Activated T-cell treated with anti-CD3 and anti-CD28 coated beads, Interleukin-2, amount 50 U/mL, for 4 hours (primary cell): Measurements from ENCODE around the gene COL9A3. TPM values are rescaled to one million over a fixed set of nuclear protein-coding genes. Genes with fewer than 3 reads are reported as not detected.
A peak's percentile ranks its signal among the peaks of the same experiment; 100 is the strongest.

ENCODE experiments used
- ATAC-seq, 2 donors: fragments of 200-7000 bp; cut with Tn5 transposase; one replicate each; pipeline ENCODE4 v1.10.0; 2021
- DNase-seq: peaks from one replicate; pipeline ENCODE4 v3.0.0-alpha.2; 2020
- H3K27me3 Mint-ChIP-seq: one replicate; pipeline ENCODE4 v1.8.0; 2021; ENCODE audit warnings: low read depth, mixed read lengths
- H3K36me3 Mint-ChIP-seq: one replicate; pipeline ENCODE4 v1.8.0; 2022; ENCODE audit warnings: mixed read lengths; ENCODE audit not compliant: insufficient read depth
- H3K4me1 Mint-ChIP-seq: one replicate; pipeline ENCODE4 v1.8.0; 2021; ENCODE audit warnings: low read depth, mixed read lengths
- H3K4me3 Mint-ChIP-seq: one replicate; pipeline ENCODE4 v1.8.0; 2021; ENCODE audit warnings: mild to moderate bottlenecking, moderate library complexity, mixed read lengths
- H3K9me3 Mint-ChIP-seq: one replicate; pipeline ENCODE4 v1.8.0; 2021; ENCODE audit warnings: mixed read lengths
- total RNA-seq, 3 donors: library from RNA; stranded (reverse); gene quantifications; one replicate each; pipeline ENCODE4 v1.2.1, GENCODE V29; 2021

The COL9A3 gene
- total RNA-seq: under 1 TPM; 0.10 to 0.33 (median 0.21) TPM

DNA sequence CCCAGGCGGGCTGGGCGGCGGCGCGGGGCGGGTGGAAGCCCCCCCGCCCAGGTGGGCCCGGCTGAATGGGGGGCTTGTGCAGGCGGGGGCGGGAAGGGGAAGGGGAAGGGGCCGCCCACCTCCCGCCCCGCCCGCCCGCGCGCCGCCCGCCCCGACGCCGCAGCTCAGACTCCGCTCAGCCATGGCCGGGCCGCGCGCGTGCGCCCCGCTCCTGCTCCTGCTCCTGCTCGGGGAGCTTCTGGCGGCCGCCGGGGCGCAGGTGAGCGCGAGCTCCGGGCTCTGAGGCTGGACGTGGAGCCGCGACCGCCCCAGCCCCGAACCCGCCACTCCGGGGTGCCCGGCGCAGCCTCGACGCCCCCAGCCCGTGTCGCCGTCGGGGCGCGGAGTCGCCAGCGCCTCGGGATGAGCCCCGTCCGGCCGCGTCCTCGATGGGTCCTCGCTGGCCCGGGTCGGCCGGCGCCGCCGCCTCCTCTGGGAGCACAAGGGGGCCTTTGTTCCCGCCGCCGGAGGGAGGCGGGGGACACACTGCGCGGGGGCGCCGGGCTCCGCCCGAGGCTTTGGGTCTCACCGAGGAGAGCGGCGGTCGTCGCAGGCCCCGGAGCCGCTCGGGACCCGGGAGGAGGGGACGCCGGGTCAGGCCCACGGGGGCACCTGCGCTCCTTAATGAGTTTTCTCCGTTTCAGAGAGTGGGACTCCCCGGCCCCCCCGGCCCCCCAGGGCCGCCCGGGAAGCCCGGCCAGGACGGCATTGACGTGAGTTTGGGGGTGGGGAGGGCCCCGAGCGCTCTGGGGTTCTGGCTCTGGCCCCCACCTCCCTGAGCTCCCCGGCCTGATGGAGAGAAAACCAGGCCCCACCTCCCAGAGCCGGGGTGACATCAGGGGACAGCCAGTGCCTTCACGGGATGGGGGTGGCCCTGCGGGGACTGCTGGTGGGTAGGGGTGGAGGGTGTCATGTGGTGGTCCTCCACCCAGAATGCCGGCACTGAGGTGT, at the start of gene COL9A3:
Gene COL9A3 (plus strand): TSS at position 167 of the 990 bp plus-strand sequence. CDS start 15 bp downstream, at position 182.
- H3K9me3 Mint-ChIP-seq: no peaks in the 10 kb centered on the region
- H3K27me3 Mint-ChIP-seq: peaks cover 31% of the 10 kb centered on the region
- DNase-seq: no peak
- peak within 1 kb of the TSS; percentile 54 for H3K4me3 Mint-ChIP-seq
- H3K36me3 Mint-ChIP-seq: peaks cover 2% of the 10 kb centered on the region
- peak; percentile 45 to 51 for ATAC-seq
- H3K4me1 Mint-ChIP-seq: peaks cover 7% of the 10 kb centered on the region

- Mint-ChIP-seq H3K9me3 (no peaks in the 10 kb centered on the region), H3K36me3 (no peaks in the 10 kb centered on the region), H3K4me3 (no peak overlapping the region), H3K4me1 (peaks cover 15% of the 10 kb centered on the region), H3K27me3 (no peaks in the 10 kb centered on the region)
- no peak for ATAC-seq
- no peak for DNase-seq
Observed at GRCh38 chr20:62768234-62768546, 48.7 kb upstream of the COL9A3 start.

- peaks cover 19% of the 10 kb centered on the region for H3K4me1 Mint-ChIP-seq
Observed at GRCh38 chr20:62768551-62769287, 48.1 kb upstream of the COL9A3 start.

DNA sequence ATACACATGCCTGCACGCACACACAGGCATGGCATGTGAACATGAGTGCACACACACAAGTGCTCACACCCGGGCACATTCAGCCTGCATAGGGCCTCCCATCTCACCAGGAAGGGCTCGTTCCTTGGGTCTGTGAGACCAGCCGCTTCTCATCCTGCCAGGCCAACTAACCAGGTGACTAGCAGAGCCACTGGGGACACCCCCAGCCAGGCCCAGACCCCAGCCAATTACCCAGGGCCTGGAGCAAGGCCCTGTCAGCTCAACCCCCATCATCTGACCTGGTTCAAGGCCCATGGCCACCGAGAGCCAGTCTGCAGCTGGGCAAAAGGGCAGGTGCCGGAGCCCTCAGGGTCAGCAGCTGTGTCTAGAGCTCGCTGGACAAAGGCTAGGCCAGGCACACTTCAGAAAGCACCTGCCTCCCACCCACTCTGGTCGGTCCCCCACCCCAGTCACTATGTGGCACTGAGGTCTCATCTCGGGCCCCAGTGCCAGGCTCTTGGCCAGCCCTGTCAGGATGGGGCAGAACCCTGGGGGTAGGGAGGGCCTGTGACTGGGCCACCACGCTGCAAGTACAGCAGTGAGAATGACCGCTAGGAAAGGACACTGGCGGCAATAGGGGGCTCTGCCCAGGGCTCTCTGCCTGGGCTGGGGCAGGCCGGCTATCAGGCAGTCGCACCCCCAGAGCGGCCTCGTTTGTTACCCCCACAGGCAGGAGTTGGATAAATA, 47.3 kb upstream of the COL9A3 start:
- no peaks in the 10 kb centered on the region for H3K9me3 Mint-ChIP-seq
- ATAC-seq: no peak
- no peak for DNase-seq
- H3K4me1 Mint-ChIP-seq: peaks cover 25% of the 10 kb centered on the region
- no peak overlapping the region for H3K4me3 Mint-ChIP-seq
- no peaks in the 10 kb centered on the region for H3K27me3 Mint-ChIP-seq
- no peaks in the 10 kb centered on the region for H3K36me3 Mint-ChIP-seq

More at GRCh38 chr20:62768551-62769287, 48.1 kb upstream of the COL9A3 start:
- no peaks in the 10 kb centered on the region for H3K36me3 Mint-ChIP-seq
- DNase-seq (no peak), ATAC-seq (no peak)
- no peaks in the 10 kb centered on the region for H3K27me3 Mint-ChIP-seq
- H3K4me3 Mint-ChIP-seq: no peak overlapping the region
- no peaks in the 10 kb centered on the region for H3K9me3 Mint-ChIP-seq

DNA sequence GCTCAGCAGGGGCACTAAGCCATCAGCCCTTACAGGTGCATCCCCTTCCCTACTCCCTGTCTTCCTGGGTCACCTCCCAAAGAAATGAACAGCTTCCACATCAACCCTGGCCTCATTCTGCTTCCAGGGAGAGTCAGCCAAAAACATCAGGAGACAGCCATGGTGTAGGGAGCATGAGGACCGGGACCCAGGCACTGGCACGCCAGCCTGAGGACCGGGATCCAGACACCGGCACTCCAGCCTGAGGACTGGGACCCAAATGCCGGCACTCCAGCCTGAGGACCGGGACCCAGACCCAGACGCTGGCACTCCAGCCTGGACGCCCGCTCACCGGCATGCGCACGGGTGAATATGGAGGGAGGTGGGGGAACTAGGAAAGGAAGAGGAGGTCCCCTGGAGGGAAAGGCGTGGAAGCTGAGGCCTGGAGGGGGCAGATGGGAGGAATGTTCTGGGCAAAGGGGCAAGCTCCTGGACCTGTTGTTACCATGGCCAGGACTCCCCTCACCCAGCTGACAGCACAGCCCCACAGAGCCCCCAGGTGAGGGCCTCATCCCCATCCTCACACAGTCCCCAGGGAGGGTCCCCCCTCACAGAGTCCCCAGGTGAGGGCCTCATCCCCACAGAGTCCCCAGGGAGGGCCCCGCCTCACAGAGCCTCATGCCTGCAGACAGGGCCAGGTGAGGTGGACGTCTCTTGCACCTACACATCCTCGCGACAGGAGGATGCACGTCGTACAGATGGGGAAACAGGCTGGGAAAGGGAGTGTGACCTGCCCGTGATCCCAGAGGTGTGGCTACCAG, 46.5 kb upstream of the COL9A3 start:
- Mint-ChIP-seq H3K36me3 (no peaks in the 10 kb centered on the region), H3K4me1 (peaks cover 33% of the 10 kb centered on the region)
- DNase-seq: no peak

GRCh38 chr20:62770916-62771315, 45.9 kb upstream of the COL9A3 start:
- no peaks in the 10 kb centered on the region for H3K27me3 Mint-ChIP-seq
- peaks cover 39% of the 10 kb centered on the region for H3K4me1 Mint-ChIP-seq
- ATAC-seq (no peak), DNase-seq (no peak)
- H3K9me3 Mint-ChIP-seq: no peaks in the 10 kb centered on the region
- H3K36me3 Mint-ChIP-seq: no peaks in the 10 kb centered on the region
- no peak overlapping the region for H3K4me3 Mint-ChIP-seq

More for the DNA sequence above, 46.5 kb upstream of the COL9A3 start:
- Mint-ChIP-seq H3K27me3 (no peaks in the 10 kb centered on the region), H3K9me3 (no peaks in the 10 kb centered on the region), H3K4me3 (no peak overlapping the region)
- ATAC-seq: no peak

GRCh38 chr20:62771396-62772102, 45.3 kb upstream of the COL9A3 start:
- ATAC-seq: no peak
- DNase-seq: no peak
- no peaks in the 10 kb centered on the region for H3K36me3 Mint-ChIP-seq
- no peak overlapping the region for H3K4me3 Mint-ChIP-seq
- H3K27me3 Mint-ChIP-seq: no peaks in the 10 kb centered on the region
- peaks cover 45% of the 10 kb centered on the region for H3K4me1 Mint-ChIP-seq
- H3K9me3 Mint-ChIP-seq: no peaks in the 10 kb centered on the region

- Mint-ChIP-seq H3K4me3 (no peak overlapping the region), H3K36me3 (no peaks in the 10 kb centered on the region), H3K9me3 (no peaks in the 10 kb centered on the region), H3K27me3 (no peaks in the 10 kb centered on the region), H3K4me1 (peaks cover 50% of the 10 kb centered on the region)
- no peak for ATAC-seq
- DNase-seq: no peak
Observed at GRCh38 chr20:62772103-62772611, 44.7 kb upstream of the COL9A3 start.

GRCh38 chr20:62772619-62772989, 44.2 kb upstream of the COL9A3 start:
- no peak overlapping the region for H3K4me3 Mint-ChIP-seq
- ATAC-seq: no peak
- H3K36me3 Mint-ChIP-seq: no peaks in the 10 kb centered on the region
- H3K27me3 Mint-ChIP-seq: no peaks in the 10 kb centered on the region
- no peaks in the 10 kb centered on the region for H3K9me3 Mint-ChIP-seq
- H3K4me1 Mint-ChIP-seq: peaks cover 53% of the 10 kb centered on the region
- DNase-seq: no peak

DNA sequence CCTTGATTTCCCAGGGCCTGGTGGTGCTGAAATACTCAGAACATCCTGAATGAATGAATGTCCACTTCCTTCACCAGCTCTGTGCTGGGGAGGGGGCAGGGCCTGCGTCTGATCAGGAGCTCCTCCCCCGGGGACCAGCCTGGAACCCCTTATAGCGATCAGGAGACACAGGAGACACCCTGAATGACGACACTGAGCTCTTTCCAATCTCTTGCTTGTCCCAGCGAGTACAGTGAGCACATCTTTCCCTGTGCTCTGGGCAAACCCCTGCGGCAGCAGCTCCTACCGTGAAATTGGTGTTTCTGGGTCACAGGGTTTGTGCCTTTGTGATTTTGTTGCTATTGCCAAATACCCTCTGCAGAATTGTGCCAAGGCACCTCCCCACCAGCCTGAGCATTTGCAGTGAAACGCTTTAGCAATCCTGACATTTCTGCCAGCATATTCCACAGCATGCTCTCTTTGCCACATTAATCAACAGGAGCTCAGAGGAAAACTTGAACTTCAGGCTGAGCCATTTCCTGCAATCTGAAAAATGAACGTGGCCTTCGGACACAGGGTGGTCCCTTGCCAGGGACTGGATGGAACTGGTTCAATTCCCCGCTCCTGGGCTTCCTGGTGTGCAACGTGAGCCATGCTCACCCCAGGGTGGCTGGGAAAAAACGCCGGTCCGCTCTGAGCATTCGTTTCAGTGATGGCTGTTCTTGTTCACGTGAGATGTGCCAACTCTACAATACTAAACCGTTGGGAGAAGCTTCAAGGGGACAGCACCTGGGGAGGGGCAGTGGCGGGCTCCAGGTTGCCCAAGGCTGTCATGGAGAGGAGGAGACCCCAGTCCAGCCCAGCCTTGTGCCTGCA, 43.6 kb upstream of the COL9A3 start:
- DNase-seq: no peak
- no peak for ATAC-seq
- H3K9me3 Mint-ChIP-seq: no peaks in the 10 kb centered on the region
- peaks cover 57% of the 10 kb centered on the region for H3K4me1 Mint-ChIP-seq
- no peak overlapping the region for H3K4me3 Mint-ChIP-seq
- no peaks in the 10 kb centered on the region for H3K27me3 Mint-ChIP-seq
- no peaks in the 10 kb centered on the region for H3K36me3 Mint-ChIP-seq

- H3K4me3 Mint-ChIP-seq: no peak overlapping the region
- H3K36me3 Mint-ChIP-seq: no peaks in the 10 kb centered on the region
- peaks cover 59% of the 10 kb centered on the region for H3K4me1 Mint-ChIP-seq
- ATAC-seq (no peak), DNase-seq (no peak)
- no peaks in the 10 kb centered on the region for H3K9me3 Mint-ChIP-seq
- H3K27me3 Mint-ChIP-seq: no peaks in the 10 kb centered on the region
Observed at GRCh38 chr20:62773845-62774714, 42.8 kb upstream of the COL9A3 start.

DNA sequence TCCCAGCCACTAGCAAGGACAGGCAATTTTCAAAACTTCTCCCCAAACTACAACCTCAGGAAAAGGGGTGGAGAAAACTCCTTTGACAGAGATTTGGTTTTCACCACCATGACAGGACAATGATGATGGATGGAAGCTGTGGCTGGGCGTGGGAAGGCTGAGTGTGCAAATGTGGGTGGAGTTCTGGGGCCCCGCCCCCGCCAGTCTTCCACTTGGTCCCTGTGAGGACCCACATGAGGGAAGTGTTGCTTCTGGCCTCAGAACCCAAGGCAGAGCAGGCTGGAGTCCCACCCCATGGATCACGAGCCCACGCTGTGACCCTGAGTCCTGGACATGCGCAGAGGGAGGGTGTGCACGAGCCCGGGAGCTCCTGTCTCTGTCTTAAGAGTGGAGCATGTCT, 42.1 kb upstream of the COL9A3 start:
- no peak overlapping the region for H3K4me3 Mint-ChIP-seq
- H3K4me1 Mint-ChIP-seq: peaks cover 56% of the 10 kb centered on the region
- DNase-seq: no peak
- no peak for ATAC-seq
- H3K9me3 Mint-ChIP-seq: no peaks in the 10 kb centered on the region
- no peaks in the 10 kb centered on the region for H3K36me3 Mint-ChIP-seq
- H3K27me3 Mint-ChIP-seq: no peaks in the 10 kb centered on the region
